Smooth muscle cell (in vitro differentiated cells): ENCODE measurements around the gene GTPBP1. TPM values are rescaled to one million over a fixed set of nuclear protein-coding genes. Genes with fewer than 3 reads are reported as not detected.

Source experiments
- DNase-seq: peaks from one replicate; lab custom pipeline; 2025; ENCODE audit not compliant: unreplicated experiment; lab: John Stamatoyannopoulos, UW
- H2AFZ ChIP-seq: fragments of 200-600 bp; sonication (generic); 2 replicates; pipeline ENCODE4 v1.6.0; 2016; ENCODE audit warnings: antibody characterized with exemption, low read depth, mild to moderate bottlenecking
- H3F3A ChIP-seq: fragments of 200-600 bp; sonication (generic); 2 replicates; pipeline ENCODE4 v1.6.0; 2017; ENCODE audit warnings: antibody characterized with exemption, low read depth
- H3K27ac ChIP-seq: fragments of 200-600 bp; sonication (generic); 2 replicates; pipeline ENCODE4 v1.5.1; 2016; ENCODE audit warnings: low read depth, mild to moderate bottlenecking
- H3K27me3 ChIP-seq: fragments of 200-600 bp; sonication (generic); 2 replicates; pipeline ENCODE4 v1.6.1; 2016; ENCODE audit warnings: low read depth, mild to moderate bottlenecking
- H3K36me3 ChIP-seq: fragments of 200-600 bp; sonication (generic); 2 replicates; pipeline ENCODE4 v1.5.1; 2016; ENCODE audit warnings: low read depth
- H3K4me1 ChIP-seq: fragments of 200-600 bp; sonication (generic); 2 replicates; pipeline ENCODE4 v1.5.1; 2016; ENCODE audit warnings: low read depth
- H3K4me2 ChIP-seq: fragments of 200-600 bp; sonication (generic); 2 replicates; pipeline ENCODE4 v1.6.0; 2016; ENCODE audit warnings: mild to moderate bottlenecking
- H3K4me3 ChIP-seq: fragments of 200-600 bp; sonication (generic); 2 replicates; pipeline ENCODE4 v1.5.1; 2016; ENCODE audit warnings: mild to moderate bottlenecking
- H3K79me2 ChIP-seq: fragments of 200-600 bp; sonication (generic); 2 replicates; pipeline ENCODE4 v1.6.0; 2016; ENCODE audit warnings: low read depth, mild to moderate bottlenecking
- H3K9ac ChIP-seq: fragments of 200-600 bp; sonication (generic); 2 replicates; pipeline ENCODE4 v1.6.0; 2016; ENCODE audit warnings: low read depth
- H3K9me3 ChIP-seq: fragments of 200-600 bp; sonication (generic); replicated peaks from 2 replicates; pipeline ENCODE4 v1.5.1; 2016; ENCODE audit warnings: low read depth
- H4K20me1 ChIP-seq: fragments of 200-600 bp; sonication (generic); 2 replicates; pipeline ENCODE4 v1.6.0; 2016; ENCODE audit warnings: low read depth
- WGBS: methylation state at CpG from one replicate; pipeline ENCODE4 v1.1.7; 2016; ENCODE audit warnings: low lambda C conversion rate; 5-methylcytosine and 5-hydroxymethylcytosine counted together
- polyA plus RNA-seq: library from polyadenylated mRNA; unstranded; fragments of >200 nt; fragmentation: Nextera tagmentation; extraction: Ambion mirVana; gene quantifications from 2 replicates; pipeline ENCODE4 v1.2.1, GENCODE V29; 2016
- total RNA-seq: library from RNA; depleted of rRNA; stranded (reverse); fragments of >200 nt; gene quantifications from 2 replicates; pipeline ENCODE4 v1.2.3, GENCODE V29; 2014
- TF ChIP-seq, protein P1 (sequence below): fragments of 200-600 bp; sonication (generic); IDR thresholded peaks from 2 replicates; pipeline ENCODE4 v1.5.1; 2017; ENCODE audit warnings: borderline replicate concordance, mild to moderate bottlenecking, antibody characterized with exemption; ENCODE audit not compliant: insufficient read depth, poor library complexity, severe bottlenecking

The GTPBP1 gene
- total and polyA plus RNA-seq, 2 experiments from 2014 or later = 23.7 to 25.3 TPM

DNA sequence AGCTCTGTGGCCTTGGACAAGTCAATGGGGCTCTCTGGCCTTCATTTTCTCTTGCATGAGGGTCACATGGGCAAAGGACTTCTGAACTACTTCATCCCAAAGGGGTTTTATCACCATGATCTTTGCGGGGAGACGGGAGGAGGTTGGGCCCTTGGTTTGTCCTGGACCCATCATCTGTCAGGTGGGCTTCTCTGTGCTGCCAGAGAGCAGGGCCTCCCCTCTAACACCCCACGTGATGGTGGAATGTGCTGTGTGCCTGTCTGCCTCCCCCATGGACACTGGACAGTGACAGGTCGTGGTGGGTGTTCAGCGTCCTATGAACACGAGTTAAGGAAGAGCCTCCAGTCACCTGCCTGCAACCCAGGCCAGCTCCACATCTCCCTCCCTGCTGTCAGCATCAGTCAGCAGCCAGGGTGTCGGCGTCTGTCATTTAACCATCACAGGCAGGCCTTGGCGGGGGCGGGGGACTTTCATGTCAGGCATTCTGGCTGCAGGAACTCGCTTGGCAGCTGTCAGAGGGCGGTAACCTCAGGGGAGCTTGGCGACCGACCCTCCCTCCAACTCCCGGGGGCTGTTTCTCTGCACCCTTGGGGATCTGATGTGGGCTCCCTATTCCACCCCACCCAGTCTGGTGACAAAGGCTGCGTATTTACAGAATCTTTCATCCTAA, 52.7 kb downstream of the GTPBP1 start:
- no peak overlapping the region for H3K27ac ChIP-seq
- H2AFZ ChIP-seq = no peak overlapping the region
- DNase-seq = no peak

DNA sequence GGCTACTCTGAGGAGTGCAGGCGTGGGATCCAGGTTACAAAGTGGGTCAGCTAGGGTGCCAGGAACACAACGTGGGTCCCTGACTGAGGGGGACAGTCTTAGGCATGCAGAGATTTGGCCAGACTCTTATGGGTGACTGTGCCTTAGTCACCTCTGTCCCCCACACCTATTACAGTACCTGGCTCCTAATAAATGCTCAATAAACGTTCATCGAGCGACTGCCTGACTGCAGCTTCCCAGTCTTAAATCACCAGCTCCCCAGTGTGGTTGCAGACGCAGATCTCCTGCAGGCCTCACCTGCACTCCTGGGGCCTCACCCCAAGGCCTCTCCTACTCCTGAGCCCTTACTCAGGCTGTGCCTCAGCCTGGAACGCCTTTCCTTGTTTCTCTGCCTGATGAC, 53.3 kb downstream of the GTPBP1 start:
- Histone ChIP-seq H3K36me3 (no peaks in the 10 kb centered on the region), H2AFZ (no peak overlapping the region), H3K9ac (no peak overlapping the region), H3K4me1 (peaks cover 3% of the 10 kb centered on the region), H4K20me1 (no peaks in the 10 kb centered on the region), H3K9me3 (no peaks in the 10 kb centered on the region), H3K27me3 (no peaks in the 10 kb centered on the region), H3K79me2 (peaks cover 3% of the 10 kb centered on the region), H3K27ac (no peak overlapping the region), H3F3A (peaks cover 8% of the 10 kb centered on the region), H3K4me3 (no peak overlapping the region), H3K4me2 (no peak overlapping the region)
- WGBS = 84% methylated on average over 7 of the region's 7 CpGs
- TF ChIP-seq, protein P1, sequence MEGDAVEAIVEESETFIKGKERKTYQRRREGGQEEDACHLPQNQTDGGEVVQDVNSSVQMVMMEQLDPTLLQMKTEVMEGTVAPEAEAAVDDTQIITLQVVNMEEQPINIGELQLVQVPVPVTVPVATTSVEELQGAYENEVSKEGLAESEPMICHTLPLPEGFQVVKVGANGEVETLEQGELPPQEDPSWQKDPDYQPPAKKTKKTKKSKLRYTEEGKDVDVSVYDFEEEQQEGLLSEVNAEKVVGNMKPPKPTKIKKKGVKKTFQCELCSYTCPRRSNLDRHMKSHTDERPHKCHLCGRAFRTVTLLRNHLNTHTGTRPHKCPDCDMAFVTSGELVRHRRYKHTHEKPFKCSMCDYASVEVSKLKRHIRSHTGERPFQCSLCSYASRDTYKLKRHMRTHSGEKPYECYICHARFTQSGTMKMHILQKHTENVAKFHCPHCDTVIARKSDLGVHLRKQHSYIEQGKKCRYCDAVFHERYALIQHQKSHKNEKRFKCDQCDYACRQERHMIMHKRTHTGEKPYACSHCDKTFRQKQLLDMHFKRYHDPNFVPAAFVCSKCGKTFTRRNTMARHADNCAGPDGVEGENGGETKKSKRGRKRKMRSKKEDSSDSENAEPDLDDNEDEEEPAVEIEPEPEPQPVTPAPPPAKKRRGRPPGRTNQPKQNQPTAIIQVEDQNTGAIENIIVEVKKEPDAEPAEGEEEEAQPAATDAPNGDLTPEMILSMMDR = no peak
- no peak for DNase-seq

More for the DNA sequence above, 52.7 kb downstream of the GTPBP1 start:
- Histone ChIP-seq H3K4me2 (no peak overlapping the region), H3K79me2 (peaks cover 9% of the 10 kb centered on the region), H3K9me3 (no peaks in the 10 kb centered on the region), H3F3A (peaks cover 3% of the 10 kb centered on the region), H3K4me3 (no peak overlapping the region), H3K27me3 (no peaks in the 10 kb centered on the region), H3K36me3 (no peaks in the 10 kb centered on the region), H4K20me1 (peaks cover 5% of the 10 kb centered on the region), H3K4me1 (peaks cover 3% of the 10 kb centered on the region), H3K9ac (no peak overlapping the region)
- TF ChIP-seq, protein P1 = no peak
- 87% methylated on average over 16 of the region's 16 CpGs for WGBS

GRCh38 chr22:38760477-38761201, 54.9 kb downstream of the GTPBP1 start:
- Histone ChIP-seq H3F3A (peaks cover 5% of the 10 kb centered on the region), H3K36me3 (no peaks in the 10 kb centered on the region), H3K9ac (no peak overlapping the region), H2AFZ (no peak overlapping the region), H4K20me1 (no peaks in the 10 kb centered on the region), H3K4me1 (no peaks in the 10 kb centered on the region), H3K4me2 (no peak overlapping the region), H3K4me3 (no peak overlapping the region), H3K79me2 (no peaks in the 10 kb centered on the region), H3K27ac (no peak overlapping the region), H3K27me3 (no peaks in the 10 kb centered on the region), H3K9me3 (no peaks in the 10 kb centered on the region)
- TF ChIP-seq, protein P1 = no peak
- DNase-seq = no peak
- 84% methylated on average over 9 of the region's 12 CpGs for WGBS
